Effector memory CD8-positive, alpha-beta T cell (primary cell): ENCODE measurements around the gene CLSTN1.

Source experiments
- ATAC-seq: fragments of 150-1000 bp; cut with Tn5 transposase; replicated peaks from 2 replicates; pipeline ENCODE4 v1.10.0; 2021; ENCODE audit warnings: mild to moderate bottlenecking, moderate library complexity
- DNase-seq, 3 experiments: peaks; one replicate each; pipeline ENCODE4 v3.0.0; 2021
- H3K27ac Mint-ChIP-seq, 2 donors: one replicate each; pipeline ENCODE4 v1.8.0; 2022; ENCODE audit warnings: mild to moderate bottlenecking in 2 of 2, mixed read lengths in 2 of 2, moderate library complexity in 2 of 2
- H3K27me3 Mint-ChIP-seq, 2 donors: one replicate each; pipeline ENCODE4 v1.8.0; 2022; ENCODE audit warnings: mixed read lengths in 2 of 2
- H3K36me3 Mint-ChIP-seq: one replicate; pipeline ENCODE4 v1.8.0; 2022; ENCODE audit warnings: mild to moderate bottlenecking, moderate library complexity, mixed read lengths; ENCODE audit not compliant: insufficient read depth
- H3K4me1 Mint-ChIP-seq, 2 donors: one replicate each; pipeline ENCODE4 v1.8.0; 2022; ENCODE audit warnings: low read depth in 2 of 2, mixed read lengths in 2 of 2
- H3K4me3 Mint-ChIP-seq, 2 donors: one replicate each; pipeline ENCODE4 v1.8.0; 2022; ENCODE audit warnings: mild to moderate bottlenecking in 2 of 2, mixed read lengths in 2 of 2, moderate library complexity in 2 of 2
- H3K9me3 Mint-ChIP-seq, 2 donors: one replicate each; pipeline ENCODE4 v1.8.0; 2022; ENCODE audit warnings: mixed read lengths in 2 of 2

Gene CLSTN1

DNA sequence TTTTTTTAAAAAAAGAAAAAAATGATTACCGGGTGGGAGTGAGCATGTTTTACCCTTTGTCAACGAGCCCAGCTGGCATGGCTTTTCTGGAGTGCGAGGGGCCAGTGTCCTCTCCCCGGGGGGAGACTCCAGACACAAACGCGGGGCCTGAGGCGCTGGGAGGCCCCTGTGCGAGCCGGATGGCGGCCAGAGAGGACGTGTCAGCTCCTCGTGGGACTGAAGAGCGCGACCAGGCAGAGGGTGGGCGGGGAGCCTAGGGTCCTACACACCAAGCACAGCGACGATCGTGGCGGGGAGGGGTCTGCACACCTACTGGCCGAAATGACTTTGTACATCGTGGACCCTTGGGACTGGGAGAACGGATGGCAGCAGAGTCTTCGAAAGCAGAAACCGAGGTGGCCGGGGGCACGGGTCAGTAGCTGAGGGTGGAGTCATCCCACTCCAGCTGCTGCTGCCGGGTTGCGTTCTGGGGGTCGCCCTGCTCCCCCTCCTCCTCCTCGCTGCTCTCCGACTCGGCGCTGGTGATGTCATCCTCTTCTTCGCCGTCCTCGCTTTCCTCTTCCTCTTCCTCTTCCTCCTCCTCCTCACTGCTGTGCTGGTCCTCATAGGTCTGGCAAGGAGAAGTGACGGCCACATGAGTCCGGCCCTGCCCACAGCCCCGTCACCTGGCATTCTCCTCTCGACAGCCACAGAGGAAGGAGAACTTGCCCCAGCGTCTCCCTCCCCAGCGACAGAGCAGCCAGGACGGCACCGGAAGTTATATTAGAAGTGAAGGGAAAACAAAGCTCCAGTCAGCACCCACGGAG is 93.5 kb downstream of the CLSTN1 start:
- H3K36me3 Mint-ChIP-seq = peaks cover 92% of the 10 kb centered on the region
- H3K4me1 Mint-ChIP-seq = peaks cover 38 to 41% of the 10 kb centered on the region in 2 donors
- no peaks in the 10 kb centered on the region for H3K9me3 Mint-ChIP-seq

DNA sequence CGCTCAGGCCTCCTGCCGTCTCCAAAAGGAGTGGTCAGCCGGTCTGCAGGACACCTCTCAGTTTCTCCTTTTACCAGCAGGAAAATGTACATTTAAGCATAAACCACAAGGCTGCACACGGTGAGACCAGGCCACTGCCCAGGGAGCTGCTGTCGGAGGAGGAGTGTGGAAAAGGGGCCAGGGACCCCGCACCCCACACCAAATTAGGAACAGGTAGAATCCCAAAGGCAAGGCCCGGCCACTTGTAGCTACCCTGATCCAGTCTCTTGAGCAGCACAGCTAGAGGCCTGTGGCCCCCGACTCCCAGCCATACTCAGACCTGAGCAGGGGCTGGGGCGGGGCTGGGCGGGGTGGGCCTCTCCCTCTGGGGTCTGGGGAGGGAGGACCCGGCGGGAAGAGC is 94.2 kb downstream of the CLSTN1 start:
- Mint-ChIP-seq H3K27ac (peak overlapping the region; percentile 92 to 96), H3K9me3 (no peaks in the 10 kb centered on the region), H3K36me3 (peaks cover 92% of the 10 kb centered on the region), H3K4me1 (peaks cover 43 to 45% of the 10 kb centered on the region in 2 donors), H3K27me3 (no peaks in the 10 kb centered on the region), H3K4me3 (peak overlapping the region; percentile 61 to 73)
- no peak for ATAC-seq
- no peak for DNase-seq

More for the DNA sequence above, 93.5 kb downstream of the CLSTN1 start:
- Mint-ChIP-seq H3K4me3 (peak overlapping the region; percentile 33 to 40), H3K27ac (peak overlapping the region; percentile 25 to 96), H3K27me3 (no peaks in the 10 kb centered on the region)
- no peak for DNase-seq
- ATAC-seq = no peak

DNA sequence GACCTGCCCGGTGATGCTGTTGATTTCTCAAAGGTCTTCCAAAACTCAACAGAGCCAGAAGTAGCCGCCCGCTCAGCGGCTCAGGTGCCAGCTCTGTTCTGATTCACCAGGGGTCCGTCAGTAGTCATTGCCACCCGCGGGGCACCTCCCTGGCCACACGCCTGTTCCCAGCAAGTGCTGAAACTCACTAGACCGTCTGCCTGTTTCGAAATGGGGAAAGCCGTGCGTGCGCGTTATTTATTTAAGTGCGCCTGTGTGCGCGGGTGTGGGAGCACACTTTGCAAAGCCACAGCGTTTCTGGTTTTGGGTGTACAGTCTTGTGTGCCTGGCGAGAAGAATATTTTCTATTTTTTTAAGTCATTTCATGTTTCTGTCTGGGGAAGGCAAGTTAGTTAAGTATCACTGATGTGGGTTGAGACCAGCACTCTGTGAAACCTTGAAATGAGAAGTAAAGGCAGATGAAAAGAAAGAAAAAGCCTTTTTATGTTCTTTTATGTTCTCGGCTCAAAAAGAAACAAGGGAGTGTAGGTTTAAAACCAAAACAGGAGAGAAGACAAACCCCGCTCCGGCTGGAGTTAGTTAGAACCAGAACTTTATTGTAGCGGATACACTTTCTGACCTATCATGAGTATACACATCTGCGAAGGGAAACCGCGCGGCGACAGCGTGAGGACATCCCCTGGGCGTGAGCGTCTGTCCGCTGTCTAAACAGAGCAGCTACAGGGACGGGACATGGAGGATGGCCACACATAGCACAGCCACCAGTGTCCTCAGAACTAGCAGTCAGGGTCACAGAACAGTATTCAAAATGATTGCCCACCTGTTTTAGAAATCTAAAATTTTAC is 95.1 kb downstream of the CLSTN1 start:
- ATAC-seq (peak; percentile 54), DNase-seq (peak in 2 of 3 experiments; percentile 27 to 38)
- Mint-ChIP-seq H3K9me3 (no peaks in the 10 kb centered on the region), H3K4me1 (peaks cover 39 to 45% of the 10 kb centered on the region in 2 donors), H3K36me3 (peaks cover 92% of the 10 kb centered on the region), H3K4me3 (peak overlapping the region; percentile 61 to 73), H3K27me3 (no peaks in the 10 kb centered on the region), H3K27ac (peak overlapping the region; percentile 92 to 96)

DNA sequence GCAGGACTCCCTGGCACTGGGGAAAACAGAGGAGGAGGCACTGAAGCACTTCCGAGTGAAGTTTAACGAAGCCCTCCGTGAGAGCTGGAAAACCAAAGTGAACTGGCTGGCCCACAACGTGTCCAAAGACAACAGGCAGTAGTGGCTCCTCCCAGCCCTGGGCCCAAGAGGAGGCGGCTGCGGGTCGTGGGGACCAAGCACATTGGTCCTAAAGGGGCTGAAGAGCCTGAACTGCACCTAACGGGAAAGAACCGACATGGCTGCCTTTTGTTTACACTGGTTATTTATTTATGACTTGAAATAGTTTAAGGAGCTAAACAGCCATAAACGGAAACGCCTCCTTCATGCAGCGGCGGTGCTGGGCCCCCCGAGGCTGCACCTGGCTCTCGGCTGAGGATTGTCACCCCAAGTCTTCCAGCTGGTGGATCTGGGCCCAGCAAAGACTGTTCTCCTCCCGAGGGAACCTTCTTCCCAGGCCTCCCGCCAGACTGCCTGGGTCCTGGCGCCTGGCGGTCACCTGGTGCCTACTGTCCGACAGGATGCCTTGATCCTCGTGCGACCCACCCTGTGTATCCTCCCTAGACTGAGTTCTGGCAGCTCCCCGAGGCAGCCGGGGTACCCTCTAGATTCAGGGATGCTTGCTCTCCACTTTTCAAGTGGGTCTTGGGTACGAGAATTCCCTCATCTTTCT is 96.7 kb downstream of the CLSTN1 start:
- peaks cover 93% of the 10 kb centered on the region for H3K36me3 Mint-ChIP-seq
- no peaks in the 10 kb centered on the region for H3K27me3 Mint-ChIP-seq
- no peaks in the 10 kb centered on the region for H3K9me3 Mint-ChIP-seq
- DNase-seq (no peak), ATAC-seq (no peak)
- no peak overlapping the region for H3K4me3 Mint-ChIP-seq
- peak overlapping the region; percentile 60 to 92 for H3K27ac Mint-ChIP-seq
- H3K4me1 Mint-ChIP-seq = peaks cover 31 to 38% of the 10 kb centered on the region in 2 donors

DNA sequence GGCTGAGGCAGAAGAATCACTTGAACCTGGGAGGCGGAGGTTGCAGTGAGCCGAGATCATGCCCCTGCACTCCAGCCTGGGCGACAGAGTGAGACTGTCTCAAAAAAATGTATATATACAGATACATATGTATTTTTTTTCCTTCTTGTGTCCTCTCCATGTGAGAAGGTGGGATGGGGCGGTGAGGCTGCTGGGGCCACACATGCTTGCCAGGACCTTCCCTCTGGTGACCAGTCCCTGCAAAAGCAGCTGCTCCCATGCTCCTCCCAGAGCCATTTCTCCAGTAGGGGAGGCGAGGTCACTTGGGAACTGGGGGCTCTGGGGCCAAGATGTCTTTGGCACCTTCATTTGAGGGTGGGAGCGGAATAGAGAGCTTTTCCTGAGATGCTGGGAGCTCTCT is 97.4 kb downstream of the CLSTN1 start:
- Mint-ChIP-seq H3K4me1 (peaks cover 31 to 33% of the 10 kb centered on the region in 2 donors), H3K36me3 (peaks cover 93% of the 10 kb centered on the region), H3K9me3 (no peaks in the 10 kb centered on the region), H3K4me3 (no peak overlapping the region), H3K27ac (peak overlapping the region; percentile 60 to 92), H3K27me3 (no peaks in the 10 kb centered on the region)
- ATAC-seq = no peak
- DNase-seq = no peak

DNA sequence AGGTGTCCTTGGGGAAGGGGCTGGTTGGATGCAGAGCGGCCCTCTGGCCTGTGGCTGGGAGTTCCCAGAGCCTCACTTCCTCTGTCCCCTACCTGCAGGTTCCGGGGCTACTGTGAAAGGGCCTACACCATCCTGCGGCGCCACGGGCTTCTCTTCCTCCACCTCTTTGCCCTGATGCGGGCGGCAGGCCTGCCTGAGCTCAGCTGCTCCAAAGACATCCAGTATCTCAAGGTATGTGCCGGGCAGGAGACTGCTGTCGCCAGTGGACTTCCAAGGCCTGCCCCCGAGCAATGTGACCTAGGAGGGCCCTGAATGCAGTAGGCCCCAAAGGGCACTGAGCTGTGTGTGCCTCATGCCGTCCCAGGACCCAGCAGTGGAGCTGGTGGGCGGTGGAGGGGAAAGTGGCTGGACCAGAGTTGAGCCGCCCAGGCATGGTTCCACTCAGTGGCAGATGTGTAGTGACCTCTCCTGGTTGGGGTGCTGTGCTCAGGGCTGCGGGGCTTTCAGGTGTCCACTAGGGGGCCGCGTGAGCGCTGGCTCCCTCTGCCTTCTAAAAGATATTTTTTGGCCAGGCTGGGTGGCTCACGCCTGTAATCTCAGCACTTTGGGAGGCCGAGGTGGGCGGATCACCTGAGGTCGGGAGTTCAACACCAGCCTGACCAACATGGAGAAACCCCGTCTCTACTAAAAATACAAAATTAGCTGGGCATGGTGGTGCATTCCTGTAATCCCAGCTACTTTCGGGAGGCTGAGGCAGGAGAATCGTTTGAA is 98.9 kb downstream of the CLSTN1 start:
- Mint-ChIP-seq H3K4me3 (no peak overlapping the region), H3K27me3 (no peaks in the 10 kb centered on the region), H3K9me3 (no peaks in the 10 kb centered on the region), H3K36me3 (peaks cover 87% of the 10 kb centered on the region), H3K4me1 (peaks cover 26 to 30% of the 10 kb centered on the region in 2 donors), H3K27ac (peak overlapping the region; percentile 58 to 85)
- ATAC-seq (peak; percentile 65), DNase-seq (peak; percentile 58 to 65 (median 61))

DNA sequence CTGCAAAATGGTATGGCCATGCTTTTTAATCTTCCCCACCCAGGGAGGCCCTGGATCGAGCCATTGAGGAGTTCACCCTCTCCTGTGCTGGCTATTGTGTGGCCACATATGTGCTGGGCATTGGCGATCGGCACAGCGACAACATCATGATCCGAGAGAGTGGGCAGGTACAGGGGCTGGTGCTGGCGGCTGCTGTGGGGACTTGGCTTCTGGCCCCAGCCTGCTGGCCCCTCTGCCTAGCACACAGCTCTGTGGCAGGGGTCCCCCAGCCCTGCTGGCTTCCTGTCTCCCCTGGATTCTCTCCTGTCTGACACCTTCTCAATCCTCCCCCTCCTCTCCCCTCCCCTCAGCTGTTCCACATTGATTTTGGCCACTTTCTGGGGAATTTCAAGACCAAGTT is 99.8 kb downstream of the CLSTN1 start:
- ATAC-seq = no peak
- H3K36me3 Mint-ChIP-seq = peaks cover 88% of the 10 kb centered on the region
- H3K9me3 Mint-ChIP-seq = no peaks in the 10 kb centered on the region
- peaks cover 23 to 31% of the 10 kb centered on the region in 2 donors for H3K4me1 Mint-ChIP-seq
- no peaks in the 10 kb centered on the region for H3K27me3 Mint-ChIP-seq
- DNase-seq = no peak
- H3K27ac Mint-ChIP-seq = peak overlapping the region; percentile 25 to 85
- H3K4me3 Mint-ChIP-seq = peak overlapping the region in 1 of 2 donors; percentile 23

DNA sequence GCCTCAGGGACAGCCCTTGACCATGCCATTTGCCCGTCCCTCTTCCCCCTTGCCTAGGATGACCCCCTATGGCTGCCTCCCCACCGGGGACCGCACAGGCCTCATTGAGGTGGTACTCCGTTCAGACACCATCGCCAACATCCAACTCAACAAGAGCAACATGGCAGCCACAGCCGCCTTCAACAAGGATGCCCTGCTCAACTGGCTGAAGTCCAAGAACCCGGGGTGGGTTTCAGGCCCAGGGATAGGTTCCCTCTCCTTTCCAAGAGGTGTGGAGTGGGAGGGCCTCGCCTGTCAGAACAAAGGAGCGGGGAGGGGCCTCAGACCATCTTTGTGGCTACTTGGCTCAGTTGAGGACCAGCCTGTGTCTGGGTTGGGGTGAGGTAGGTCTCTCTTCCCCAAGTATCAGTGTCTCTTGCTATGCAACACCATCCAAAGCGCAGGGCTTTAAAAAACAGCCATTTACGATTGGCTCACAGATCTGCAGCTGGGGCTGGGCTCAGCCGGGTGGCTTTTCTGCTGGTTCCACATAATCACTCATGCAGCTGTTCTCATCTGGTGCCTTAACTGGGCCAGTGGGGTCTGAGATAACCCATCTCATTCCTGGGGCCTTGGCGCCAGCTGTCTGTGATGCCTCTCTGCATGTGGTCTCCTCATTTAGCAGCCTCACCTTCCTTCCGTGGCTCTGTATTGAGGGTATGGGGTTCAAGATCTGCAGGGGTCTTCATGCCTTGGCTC is 100.5 kb downstream of the CLSTN1 start:
- no peak for ATAC-seq
- H3K9me3 Mint-ChIP-seq = no peaks in the 10 kb centered on the region
- H3K4me3 Mint-ChIP-seq = peak overlapping the region in 1 of 2 donors; percentile 23
- H3K4me1 Mint-ChIP-seq = peaks cover 16 to 26% of the 10 kb centered on the region in 2 donors
- DNase-seq = no peak
- no peaks in the 10 kb centered on the region for H3K27me3 Mint-ChIP-seq
- H3K36me3 Mint-ChIP-seq = peaks cover 88% of the 10 kb centered on the region
- peak overlapping the region in 1 of 2 donors; percentile 85 for H3K27ac Mint-ChIP-seq

DNA sequence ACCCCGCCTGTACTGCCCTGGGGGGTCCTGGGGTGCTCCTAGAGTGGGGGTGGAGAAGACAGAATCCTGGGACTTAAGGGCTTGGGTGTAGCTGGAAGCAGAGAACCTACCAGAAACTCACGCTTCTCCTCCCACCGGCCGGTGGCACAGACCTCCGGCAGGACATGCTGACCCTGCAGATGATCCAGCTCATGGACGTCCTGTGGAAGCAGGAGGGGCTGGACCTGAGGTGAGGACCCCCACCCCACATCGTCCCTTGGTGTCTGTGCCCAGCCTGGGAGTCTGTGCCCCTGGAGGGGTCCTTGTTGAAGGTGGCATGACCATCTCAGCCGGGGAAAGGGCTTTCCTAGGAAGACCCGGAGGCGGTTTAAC is 101.4 kb downstream of the CLSTN1 start:
- peaks cover 88% of the 10 kb centered on the region for H3K36me3 Mint-ChIP-seq
- DNase-seq (no peak), ATAC-seq (no peak)
- H3K9me3 Mint-ChIP-seq = no peaks in the 10 kb centered on the region
- H3K4me3 Mint-ChIP-seq = no peak overlapping the region
- H3K27ac Mint-ChIP-seq = peak overlapping the region; percentile 58 to 85
- H3K4me1 Mint-ChIP-seq = peaks cover 18 to 33% of the 10 kb centered on the region in 2 donors
- H3K27me3 Mint-ChIP-seq = no peaks in the 10 kb centered on the region

DNA sequence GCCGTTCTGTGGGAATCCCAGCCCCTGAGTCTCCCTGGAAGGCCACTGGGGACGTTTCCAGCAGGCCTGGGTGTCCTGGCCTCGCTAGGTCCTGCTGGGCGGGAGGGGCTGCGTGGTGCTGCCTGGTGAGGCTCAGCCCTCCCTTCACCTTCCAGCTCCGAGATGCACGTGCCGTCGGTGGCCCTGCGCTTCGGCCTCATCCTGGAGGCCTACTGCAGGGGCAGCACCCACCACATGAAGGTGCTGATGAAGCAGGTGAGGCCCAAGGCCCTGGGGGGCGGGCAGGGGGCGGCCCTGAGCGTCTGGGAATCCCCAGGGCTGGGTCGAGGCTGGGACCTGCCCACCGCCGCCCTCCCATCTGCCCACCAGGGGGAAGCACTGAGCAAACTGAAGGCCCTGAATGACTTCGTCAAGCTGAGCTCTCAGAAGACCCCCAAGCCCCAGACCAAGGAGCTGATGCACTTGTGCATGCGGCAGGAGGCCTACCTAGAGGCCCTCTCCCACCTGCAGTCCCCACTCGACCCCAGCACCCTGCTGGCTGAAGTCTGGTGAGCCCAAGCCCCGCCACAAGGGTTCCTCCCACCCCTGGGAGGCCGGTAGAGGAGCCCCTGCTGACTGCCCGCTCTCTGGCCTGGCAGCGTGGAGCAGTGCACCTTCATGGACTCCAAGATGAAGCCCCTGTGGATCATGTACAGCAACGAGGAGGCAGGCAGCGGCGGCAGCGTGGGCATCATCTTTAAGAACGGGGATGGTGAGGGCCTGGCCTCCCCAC is 102.0 kb downstream of the CLSTN1 start:
- DNase-seq (peak; percentile 81 to 82 (median 81)), ATAC-seq (peak; percentile 49)
- peaks cover 20 to 38% of the 10 kb centered on the region in 2 donors for H3K4me1 Mint-ChIP-seq
- H3K36me3 Mint-ChIP-seq = peaks cover 88% of the 10 kb centered on the region
- no peaks in the 10 kb centered on the region for H3K27me3 Mint-ChIP-seq
- peak overlapping the region in 1 of 2 donors; percentile 59 for H3K4me3 Mint-ChIP-seq
- peak overlapping the region; percentile 58 to 85 for H3K27ac Mint-ChIP-seq
- no peaks in the 10 kb centered on the region for H3K9me3 Mint-ChIP-seq

DNA sequence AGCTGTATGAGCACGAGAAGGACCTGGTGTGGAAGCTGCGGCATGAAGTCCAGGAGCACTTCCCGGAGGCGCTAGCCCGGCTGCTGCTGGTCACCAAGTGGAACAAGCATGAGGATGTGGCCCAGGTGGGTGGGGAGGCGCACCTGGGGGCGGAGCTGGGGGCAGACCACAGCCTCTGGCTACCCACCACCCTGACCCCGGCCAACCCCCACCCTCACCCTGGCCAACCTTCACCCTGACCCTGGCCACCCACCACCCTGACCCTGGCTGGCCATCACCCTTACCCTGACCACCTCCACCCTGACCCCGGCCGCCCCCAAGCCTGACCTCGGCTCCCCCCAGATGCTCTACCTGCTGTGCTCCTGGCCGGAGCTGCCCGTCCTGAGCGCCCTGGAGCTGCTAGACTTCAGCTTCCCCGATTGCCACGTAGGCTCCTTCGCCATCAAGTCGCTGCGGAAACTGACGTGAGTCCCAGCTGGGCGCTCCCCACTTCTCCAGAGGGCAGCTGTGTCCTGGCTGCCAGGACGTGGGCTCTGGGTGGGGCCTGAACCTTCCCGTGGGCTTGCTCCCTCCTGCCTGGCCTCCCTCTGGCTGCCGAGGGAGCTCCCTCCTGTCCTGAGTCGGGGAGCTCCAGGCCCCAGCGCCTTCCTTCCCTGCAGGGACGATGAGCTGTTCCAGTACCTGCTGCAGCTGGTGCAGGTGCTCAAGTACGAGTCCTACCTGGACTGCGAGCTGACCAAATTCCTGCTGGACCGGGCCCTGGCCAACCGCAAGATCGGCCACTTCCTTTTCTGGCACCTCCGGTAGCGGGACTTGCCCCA is 102.8 kb downstream of the CLSTN1 start:
- ATAC-seq = no peak
- H3K4me3 Mint-ChIP-seq = peak overlapping the region in 1 of 2 donors; percentile 59
- no peaks in the 10 kb centered on the region for H3K9me3 Mint-ChIP-seq
- peaks cover 22 to 45% of the 10 kb centered on the region in 2 donors for H3K4me1 Mint-ChIP-seq
- no peaks in the 10 kb centered on the region for H3K27me3 Mint-ChIP-seq
- peak overlapping the region in 1 of 2 donors; percentile 91 for H3K27ac Mint-ChIP-seq
- no peak for DNase-seq
- H3K36me3 Mint-ChIP-seq = peaks cover 88% of the 10 kb centered on the region
